GM12873 (cell line): ENCODE measurements around the gene ESPNL.

ENCODE experiments used
- TF ChIP-seq, protein P1 (sequence below): IDR thresholded peaks from 2 replicates; pipeline ENCODE4 v1.5.1; 2012; ENCODE audit warnings: low read depth, mild to moderate bottlenecking, moderate library complexity, low read length, control low read depth; ENCODE audit not compliant: insufficient read depth; ENCODE audit errors: missing control alignments

ESPNL gene

GRCh38 chr2:238102865-238103264 is 2.7 kb downstream of the ESPNL start:
- TF ChIP-seq, protein P1, sequence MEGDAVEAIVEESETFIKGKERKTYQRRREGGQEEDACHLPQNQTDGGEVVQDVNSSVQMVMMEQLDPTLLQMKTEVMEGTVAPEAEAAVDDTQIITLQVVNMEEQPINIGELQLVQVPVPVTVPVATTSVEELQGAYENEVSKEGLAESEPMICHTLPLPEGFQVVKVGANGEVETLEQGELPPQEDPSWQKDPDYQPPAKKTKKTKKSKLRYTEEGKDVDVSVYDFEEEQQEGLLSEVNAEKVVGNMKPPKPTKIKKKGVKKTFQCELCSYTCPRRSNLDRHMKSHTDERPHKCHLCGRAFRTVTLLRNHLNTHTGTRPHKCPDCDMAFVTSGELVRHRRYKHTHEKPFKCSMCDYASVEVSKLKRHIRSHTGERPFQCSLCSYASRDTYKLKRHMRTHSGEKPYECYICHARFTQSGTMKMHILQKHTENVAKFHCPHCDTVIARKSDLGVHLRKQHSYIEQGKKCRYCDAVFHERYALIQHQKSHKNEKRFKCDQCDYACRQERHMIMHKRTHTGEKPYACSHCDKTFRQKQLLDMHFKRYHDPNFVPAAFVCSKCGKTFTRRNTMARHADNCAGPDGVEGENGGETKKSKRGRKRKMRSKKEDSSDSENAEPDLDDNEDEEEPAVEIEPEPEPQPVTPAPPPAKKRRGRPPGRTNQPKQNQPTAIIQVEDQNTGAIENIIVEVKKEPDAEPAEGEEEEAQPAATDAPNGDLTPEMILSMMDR: no peak

- TF ChIP-seq, protein P1: no peak
Observed at GRCh38 chr2:238103465-238104225, 3.5 kb downstream of the ESPNL start.

- TF ChIP-seq, protein P1: no peak
Observed at GRCh38 chr2:238104226-238104690, 4.1 kb downstream of the ESPNL start.

DNA sequence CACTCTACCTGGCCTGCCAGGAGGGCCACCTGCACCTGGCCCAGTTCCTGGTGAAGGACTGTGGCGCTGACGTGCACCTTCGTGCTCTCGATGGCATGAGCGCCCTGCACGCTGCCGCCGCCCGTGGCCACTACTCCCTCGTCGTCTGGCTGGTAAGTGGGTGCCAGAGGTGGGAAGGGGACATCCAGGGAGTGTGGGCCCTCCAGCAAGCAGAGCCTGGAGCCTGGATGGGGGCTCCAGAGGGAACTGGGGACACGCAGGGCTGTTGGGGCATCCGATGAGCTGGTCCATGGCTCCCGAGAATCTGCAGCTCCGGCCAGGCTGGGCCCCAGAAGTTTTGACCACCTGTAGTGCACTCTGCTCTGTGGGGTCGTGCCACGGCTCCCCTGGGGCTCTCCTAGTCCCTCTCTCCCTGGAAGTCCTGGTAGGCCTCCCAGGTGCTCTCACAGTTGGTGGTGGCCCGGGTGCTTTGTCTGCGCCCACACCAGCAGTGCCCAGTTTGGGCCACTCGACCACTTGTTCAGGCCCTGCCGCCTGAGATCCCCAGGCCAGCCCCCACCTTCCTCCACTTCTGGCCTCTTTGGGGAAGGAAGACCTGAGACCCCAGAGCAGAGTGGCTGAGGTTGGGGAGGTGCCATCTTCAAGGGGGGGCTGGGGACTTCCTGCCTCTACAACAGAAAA is 4.7 kb downstream of the ESPNL start:
- TF ChIP-seq, protein P1: no peak

- TF ChIP-seq, protein P1: no peak
Observed at GRCh38 chr2:238105506-238106338, 5.6 kb downstream of the ESPNL start.

DNA sequence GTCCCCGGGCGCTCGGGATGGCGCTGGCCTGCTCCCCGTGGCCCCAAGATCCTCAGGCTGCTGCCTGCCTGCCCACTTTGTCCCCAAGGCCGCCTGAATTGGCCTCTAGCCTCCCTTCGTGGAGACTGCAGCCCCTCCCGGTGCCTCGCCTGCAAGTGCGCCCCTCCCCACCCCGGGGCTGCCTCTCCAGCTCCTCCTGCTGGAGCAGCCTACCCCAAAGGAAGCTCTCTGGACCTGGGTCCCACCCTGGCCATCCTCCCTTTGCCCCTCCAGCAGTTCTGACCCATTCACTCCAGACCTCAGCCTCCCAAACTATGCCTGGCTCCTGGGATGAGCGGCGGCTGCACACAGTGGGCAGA is 6.2 kb downstream of the ESPNL start:
- TF ChIP-seq, protein P1: no peak

DNA sequence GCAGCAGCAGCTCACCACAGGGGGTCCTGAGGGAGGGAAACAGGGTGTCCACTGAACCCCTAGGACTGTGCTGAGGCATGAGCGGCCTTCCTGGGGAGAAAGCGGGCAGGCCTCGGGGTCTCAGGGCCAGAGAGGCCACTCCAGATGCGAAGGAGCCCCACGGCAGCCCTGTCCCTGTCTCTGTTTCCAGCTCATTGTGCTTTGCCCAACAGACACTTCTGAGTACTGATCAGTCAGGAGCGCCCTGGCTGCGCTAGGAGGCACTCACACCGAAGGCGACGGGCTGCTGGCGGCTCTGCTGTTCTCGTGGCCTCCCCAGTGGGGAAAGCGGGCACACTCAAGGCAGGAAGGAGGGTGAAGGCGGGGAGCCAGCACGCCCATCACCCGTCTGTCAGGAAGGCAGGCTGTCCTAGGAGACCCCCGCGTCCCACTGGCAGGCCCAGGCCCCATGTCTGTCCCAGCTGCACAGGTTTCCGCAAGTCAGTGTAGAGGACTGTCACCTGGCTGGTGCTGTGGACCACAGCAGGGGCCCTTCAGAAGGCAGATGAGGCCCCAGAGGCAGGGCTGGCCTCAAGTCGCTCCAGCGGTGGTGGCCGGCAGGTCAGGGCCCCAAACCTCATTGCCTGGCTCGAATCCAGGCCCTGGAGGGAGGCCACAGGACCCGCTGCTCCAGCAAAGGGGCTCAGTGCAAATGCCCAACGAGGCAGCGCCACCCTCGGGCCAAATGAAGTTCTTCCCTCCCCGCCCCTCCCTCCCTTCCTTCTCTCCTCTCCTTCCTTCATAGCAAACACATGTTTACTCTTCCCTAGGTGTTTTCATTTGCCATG is 6.8 kb downstream of the ESPNL start:
- TF ChIP-seq, protein P1: peak; percentile 50
